Thyroid gland (tissue), 4 donors: ENCODE data around the gene CLDN9.

Experiments
- POLR2A ChIP-seq, 2 donors: fragments of 450-650 bp; IDR thresholded peaks; one replicate each; pipeline ENCODE4 v1.6.1; 2017; ENCODE audit warnings: antibody characterized with exemption in 2 of 2, mild to moderate bottlenecking in 2 of 2, moderate library complexity in 1 of 2
- TF ChIP-seq, protein P1 (sequence below), 6 experiments: fragments of 200-600 bp in 3 of 6; fragments of 450-650 bp in 3 of 6; sonication (generic) in 3 of 6; IDR thresholded peaks; one replicate each; pipeline ENCODE4 v1.5.1; 2016 to 2019; ENCODE audit warnings: antibody characterized with exemption in 6 of 6, mild to moderate bottlenecking in 2 of 6, inconsistent platforms in 1 of 6, moderate library complexity in 1 of 6

DNA sequence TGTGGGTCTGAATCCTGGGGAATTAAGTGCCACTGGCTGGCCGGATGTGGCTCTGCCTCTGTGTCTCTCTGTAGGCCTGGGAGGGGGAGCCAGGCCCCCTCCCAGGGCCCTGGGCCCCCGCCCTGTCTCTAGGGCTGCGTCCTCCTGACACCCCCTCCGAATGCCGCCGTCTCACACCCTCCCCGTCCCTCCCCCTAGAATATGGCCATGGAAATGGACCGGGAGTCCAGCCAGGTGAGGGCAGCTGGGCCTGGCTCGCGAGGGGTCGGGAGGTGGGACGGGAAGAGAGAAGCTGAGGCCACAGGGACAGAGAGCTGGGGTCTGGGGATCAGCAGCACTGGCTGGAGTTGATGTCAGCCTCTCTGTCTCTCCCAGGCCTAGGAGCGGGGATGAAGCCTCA is 16.4 kb upstream of the CLDN9 start:
- TF ChIP-seq POLR2A (IDR thresholded peaks at IDR 0.05), result no peak
- TF ChIP-seq, protein P1, sequence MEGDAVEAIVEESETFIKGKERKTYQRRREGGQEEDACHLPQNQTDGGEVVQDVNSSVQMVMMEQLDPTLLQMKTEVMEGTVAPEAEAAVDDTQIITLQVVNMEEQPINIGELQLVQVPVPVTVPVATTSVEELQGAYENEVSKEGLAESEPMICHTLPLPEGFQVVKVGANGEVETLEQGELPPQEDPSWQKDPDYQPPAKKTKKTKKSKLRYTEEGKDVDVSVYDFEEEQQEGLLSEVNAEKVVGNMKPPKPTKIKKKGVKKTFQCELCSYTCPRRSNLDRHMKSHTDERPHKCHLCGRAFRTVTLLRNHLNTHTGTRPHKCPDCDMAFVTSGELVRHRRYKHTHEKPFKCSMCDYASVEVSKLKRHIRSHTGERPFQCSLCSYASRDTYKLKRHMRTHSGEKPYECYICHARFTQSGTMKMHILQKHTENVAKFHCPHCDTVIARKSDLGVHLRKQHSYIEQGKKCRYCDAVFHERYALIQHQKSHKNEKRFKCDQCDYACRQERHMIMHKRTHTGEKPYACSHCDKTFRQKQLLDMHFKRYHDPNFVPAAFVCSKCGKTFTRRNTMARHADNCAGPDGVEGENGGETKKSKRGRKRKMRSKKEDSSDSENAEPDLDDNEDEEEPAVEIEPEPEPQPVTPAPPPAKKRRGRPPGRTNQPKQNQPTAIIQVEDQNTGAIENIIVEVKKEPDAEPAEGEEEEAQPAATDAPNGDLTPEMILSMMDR (IDR thresholded peaks at IDR 0.05), result no peak
